HG03097 (cell line): Measurements from ENCODE around the gene RUNDC1.
"Not testable (repeated sequence)": the region's sequence is repeated elsewhere in the genome, so short reads cannot be mapped to it uniquely, and the experiment has no call there.

ENCODE experiments used
- ATAC-seq: cut with Tn5 transposase; IDR thresholded peaks from one replicate; pipeline ENCODE4 v1.9.1; 2021; ENCODE audit not compliant: unreplicated experiment, low FRiP score

Gene RUNDC1

DNA sequence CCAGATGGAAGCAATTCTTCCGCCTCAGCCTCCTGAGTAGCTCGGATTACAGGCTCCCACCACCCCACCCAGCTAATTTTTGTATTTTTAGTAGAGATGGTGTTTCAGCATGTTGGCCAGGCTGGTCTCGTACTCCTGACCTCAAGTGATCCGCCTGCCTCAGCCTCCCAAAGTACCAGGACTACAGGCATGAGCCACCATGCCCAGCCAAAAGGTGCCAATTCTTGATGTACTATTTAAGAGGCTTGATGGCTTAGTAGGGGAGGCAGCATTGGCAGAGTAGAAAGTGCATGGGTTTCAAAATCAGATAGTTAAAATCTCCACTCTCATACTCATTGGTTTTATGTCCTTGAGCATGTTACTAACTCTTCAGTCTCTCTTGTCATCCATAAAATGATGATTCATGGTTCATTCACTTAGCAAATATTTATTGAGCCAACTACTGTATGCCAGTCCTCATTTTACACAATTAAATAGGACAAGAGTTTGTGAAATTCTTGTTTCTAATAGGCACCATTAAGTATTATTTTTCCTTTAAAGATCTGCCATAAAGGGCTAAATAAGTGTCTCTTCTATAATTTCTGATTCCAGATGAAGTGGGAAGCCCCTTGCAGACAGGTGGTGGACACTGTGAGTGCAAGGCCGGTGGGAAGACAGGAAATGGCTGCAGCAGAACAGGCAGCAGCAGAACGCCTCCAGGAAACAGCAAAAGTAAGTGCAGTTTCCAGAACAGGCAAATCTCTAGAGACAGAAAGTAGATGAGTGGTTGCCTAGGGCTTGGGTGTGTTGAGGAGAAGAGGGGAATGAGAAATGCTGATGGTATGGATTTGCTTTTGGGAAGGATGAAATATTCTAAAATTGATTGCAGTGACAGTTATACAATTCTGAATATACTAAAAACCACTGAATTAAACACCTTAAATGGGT, 9.6 kb downstream of the RUNDC1 start:
- no peak for ATAC-seq

DNA sequence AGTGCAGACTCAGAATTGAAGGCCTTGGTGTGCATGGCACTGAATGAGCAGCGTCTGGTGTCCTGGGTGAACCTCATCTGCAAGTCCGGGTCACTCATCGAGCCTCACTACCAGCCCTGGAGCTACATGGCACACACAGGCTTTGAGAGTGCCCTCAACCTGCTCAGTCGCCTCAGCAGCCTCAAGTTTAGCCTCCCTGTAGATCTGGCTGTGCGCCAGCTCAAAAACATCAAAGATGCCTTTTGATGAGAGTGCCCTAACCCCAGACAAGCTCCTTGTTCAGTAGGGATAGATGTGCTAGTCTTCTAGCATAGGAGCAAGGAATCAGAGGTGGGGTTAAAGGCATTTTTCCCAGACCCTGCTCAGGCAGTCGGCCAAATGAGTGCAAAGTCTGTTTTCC, 11.1 kb downstream of the RUNDC1 start:
- ATAC-seq: no peak

DNA sequence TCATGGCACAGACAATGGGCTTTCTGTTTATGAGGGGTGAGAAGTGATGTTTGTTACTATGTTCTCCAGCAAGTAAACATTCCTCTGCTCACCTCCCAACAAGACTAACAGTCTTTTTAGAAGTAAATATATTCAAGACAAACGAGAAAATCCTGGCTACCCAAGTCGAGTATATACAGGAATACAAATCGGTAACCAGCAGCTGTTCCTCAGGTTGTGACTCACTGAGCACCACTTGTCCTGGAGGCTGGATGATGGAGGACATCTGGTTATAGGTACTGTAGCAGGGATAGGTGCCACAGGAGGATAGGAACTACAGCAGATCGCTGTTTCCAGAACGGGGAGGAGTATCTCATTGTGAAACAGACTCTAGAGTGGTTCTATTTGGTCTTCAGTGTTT, 12.5 kb downstream of the RUNDC1 start:
- ATAC-seq: no peak

DNA sequence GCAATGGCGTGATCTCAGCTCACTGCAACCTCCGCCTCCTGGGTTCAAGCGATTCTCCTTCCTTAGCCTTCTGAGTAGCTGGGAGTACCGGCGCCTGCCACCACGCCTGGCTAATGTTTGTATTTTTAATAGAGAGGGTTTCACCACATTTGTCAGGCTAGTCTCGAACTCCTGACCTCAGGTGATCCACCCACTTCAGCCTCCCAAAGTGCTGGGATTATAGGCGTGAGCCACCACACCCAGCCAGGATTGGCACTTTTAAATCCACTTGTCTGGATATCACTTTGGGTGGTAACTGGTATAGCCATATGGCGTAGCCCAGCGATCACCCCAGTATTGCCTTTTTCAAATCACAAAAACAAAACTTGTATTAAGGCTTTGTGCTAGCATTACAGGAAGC, 13.5 kb downstream of the RUNDC1 start:
- ATAC-seq: not testable (repeated sequence)

DNA sequence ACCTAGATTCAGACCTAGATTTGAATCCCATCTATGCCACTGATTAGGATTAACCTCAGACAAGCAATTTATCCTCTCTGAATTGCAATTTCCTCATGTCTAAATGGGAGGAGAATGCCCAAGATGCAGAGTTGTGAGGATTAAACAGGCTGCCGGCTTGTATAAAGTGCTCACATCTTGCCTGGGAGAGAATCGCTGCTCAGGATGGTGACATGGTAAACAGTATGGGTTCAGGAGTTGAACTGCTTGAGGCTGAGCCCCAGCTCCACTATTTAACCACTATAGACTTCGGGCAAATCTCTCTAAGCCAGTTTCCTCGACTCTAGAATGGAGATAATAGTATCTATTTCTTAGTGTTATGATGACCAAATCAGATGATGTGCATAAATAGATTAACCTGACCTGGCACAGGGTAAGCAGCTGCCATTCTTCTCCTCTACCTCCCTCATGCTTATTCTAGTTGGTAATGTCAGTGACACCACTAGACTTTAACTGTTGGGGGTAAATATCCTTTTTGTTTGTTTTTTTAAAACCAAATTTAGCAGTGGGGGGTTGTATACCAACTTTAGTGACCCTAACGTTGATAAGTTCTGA, 17.1 kb downstream of the RUNDC1 start:
- no peak for ATAC-seq

DNA sequence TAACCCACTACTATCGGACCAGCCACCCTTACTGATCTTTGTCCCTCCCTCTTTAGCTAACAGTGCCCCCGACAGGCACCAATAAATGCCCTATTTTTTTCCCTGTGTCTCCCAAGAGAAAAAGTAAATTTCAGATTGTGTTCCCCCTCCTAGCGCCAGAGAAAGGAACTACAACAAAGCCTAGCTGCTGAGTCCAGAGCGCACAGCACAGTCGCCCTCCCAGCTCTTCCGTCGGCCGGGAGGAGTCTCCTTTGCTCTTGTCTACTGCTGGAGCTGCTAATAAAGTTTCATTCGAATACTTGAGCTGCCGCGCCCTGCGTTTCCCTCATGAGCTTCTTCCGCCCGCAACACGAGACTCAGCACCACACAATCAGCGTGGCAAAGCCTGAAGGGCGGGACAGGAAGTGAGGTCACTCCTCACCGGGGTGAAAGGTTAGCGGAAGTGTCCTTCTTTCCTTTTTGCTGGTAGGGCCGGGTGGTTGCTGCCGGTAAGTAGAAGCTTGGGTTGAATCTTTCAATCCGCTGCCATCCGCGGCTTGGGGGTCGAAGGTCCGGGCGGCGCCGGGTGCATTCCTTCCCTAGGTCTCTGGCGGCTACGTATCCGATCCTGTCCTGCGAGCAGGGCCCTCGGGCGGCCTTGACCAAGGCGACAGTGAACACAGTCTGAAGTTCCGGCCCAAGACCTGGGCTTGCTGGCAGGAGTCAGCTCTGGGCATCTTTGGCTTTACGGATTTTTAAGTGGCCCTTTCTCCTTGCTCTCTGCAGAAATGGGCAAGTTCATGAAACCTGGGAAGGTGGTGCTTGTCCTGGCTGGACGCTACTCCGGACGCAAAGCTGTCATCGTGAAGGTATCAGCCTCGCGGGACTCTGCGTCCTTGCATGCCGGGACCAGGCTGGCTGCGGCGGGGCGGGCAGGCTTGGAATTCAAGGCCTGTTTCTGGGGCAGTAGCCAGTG, 17.9 kb downstream of the RUNDC1 start, which contains the start of gene RPL27:
Gene RPL27, plus strand, starts transcription at position 436 of the 955 bp plus-strand sequence. Its CDS starts 332 bp downstream, at position 768.
- ATAC-seq: peak; percentile 90

DNA sequence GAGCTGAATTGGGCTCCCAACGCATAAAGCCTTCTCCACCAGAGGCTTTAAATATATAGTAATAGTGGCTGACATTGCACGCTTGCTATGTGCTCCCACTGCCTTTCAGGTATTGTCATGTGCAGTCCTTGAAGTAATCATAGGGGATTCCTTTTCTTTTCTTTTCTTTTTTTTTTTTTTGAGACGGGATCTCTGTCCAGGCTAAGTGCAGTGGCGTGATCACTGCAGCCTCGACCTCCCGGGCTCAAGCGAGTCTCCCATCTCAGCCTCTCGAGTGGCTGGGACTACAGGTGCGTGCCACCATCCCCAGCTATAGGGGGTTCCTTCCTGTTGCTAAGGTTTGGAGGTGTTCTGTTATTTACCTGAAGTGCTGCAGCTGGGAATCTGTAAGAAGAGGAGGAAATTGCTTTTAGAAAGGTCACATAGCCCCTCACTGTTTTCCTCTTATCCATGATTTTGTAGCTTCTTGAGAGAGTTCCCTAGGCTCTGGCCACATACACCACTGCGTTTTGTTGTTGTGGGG, 18.7 kb downstream of the RUNDC1 start:
- ATAC-seq: no peak

DNA sequence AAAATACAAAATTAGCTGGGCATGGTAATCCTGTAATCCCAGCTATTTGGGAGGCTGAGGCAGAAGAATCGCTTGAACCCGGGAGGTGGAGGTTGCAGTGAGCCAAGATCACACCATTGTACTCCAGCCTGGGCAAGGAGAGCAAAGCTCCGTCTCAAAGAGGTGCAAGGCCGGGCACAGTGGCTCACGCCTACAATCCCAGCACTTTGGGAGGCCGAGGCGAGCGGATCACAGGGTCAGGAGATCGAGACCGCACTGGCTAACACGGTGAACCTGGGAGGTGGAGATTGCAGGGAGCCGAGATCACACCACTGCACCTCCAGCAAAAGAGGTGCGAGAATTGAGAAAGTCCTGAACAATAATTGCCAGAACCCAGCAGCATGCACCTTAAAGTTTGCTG, 20.5 kb downstream of the RUNDC1 start:
- not testable (repeated sequence) for ATAC-seq

DNA sequence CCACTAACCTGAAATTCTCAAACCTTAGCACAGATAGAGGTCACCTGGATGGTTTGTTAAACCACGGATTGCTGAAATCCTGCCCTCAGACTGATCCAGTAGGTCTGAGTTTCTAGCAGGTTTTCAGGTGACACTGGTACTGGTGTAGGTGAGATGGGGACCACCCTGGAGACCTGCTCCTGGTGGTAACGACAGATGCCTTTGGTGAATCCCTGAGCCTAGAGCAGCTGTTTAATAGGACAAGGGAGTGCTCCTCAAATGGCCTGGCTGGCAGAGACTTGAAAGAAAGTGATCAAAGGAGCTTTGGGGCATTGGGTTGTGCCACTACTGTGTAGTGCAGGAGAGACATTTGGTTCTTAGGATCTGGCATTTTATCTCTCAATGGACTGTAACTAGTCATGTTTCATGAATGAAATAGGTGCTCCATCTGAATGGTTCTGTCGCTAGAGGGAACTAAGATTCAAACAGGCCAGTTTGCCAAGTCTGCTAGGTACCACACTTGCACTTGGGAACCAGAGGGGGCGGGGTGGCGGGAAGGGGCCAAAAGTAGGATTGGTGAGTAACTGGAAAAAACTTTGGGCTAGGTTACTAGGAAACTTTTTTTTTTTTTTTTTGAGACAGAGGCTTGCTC, 23.3 kb downstream of the RUNDC1 start:
- ATAC-seq: no peak

DNA sequence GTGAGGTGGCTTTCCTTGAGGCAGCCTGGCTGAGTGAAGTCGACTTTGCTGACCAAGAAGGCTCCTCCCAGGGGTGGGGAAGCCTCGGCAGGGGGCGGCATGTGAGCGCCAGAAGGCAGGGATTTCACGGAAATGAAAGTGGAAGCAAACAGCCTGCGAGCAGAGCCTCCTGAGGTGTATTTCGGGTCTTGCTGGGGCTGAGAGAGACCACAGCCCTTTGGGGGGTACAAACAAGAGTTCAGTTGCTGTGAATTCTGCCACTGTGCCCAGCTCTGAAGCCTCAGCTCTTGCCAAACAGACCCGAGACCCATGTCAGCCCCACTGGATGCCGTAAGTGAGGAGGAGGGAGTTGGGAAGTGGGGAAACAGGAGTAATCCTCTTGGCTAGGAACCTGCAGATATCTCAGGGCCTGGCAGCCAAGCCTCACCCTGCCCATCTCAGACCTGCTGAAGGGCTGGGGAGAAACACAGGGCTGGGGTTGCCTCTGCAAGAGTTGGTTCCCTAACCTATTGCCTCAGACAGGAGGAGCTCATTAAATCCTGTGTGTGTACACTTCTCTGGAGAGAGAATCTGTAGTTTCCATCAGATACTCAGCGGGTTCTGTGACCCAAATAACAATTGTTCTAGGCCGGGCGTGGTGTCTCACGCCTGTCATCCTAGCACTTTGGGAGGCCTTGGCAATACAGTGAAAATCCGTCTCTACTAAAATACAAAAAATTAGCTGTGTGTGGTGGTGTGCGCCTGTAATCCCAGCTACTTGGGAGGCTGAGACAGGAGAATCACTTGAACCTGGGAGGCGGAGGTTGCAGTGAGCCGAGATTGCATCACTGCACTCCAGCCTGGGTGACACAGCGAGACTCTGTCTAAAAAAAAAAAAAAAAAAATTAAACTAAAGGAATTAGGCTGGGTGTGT, 26.5 kb downstream of the RUNDC1 start, which contains the start of gene IFI35:
Gene IFI35, plus strand, starts transcription at position 146 of the 913 bp plus-strand sequence. Its CDS starts 164 bp downstream, at position 310.
- ATAC-seq: no peak

DNA sequence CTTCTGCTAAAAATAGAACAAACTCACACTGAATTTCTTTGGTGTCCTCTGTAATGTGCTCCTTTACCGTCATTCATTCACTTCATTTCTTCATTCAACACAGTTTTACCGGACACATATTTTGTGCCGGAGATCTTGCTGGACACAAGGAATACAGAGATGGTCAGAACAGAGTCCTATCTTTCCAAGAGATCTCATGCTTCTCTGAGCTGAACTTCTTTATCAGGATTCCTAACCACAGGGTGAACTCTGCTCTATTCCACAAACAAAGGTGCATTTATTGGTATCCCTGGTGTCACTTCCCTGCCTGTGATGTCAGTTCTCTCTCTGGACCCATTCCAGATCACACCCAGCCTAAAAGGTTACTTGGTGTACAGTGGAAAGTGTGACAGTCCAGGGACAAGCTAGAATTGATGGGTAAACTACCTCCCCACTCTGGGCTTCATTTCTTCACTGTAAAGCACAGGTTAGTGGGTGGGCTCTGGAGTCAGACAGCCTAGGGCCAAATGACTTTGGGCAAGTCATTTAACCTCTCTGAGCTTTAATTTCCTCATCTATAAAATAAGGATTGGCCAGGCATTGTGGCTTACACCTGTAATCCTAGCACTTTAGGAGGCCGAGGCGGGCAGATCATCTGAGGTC, 30.4 kb downstream of the RUNDC1 start:
- ATAC-seq: no peak

DNA sequence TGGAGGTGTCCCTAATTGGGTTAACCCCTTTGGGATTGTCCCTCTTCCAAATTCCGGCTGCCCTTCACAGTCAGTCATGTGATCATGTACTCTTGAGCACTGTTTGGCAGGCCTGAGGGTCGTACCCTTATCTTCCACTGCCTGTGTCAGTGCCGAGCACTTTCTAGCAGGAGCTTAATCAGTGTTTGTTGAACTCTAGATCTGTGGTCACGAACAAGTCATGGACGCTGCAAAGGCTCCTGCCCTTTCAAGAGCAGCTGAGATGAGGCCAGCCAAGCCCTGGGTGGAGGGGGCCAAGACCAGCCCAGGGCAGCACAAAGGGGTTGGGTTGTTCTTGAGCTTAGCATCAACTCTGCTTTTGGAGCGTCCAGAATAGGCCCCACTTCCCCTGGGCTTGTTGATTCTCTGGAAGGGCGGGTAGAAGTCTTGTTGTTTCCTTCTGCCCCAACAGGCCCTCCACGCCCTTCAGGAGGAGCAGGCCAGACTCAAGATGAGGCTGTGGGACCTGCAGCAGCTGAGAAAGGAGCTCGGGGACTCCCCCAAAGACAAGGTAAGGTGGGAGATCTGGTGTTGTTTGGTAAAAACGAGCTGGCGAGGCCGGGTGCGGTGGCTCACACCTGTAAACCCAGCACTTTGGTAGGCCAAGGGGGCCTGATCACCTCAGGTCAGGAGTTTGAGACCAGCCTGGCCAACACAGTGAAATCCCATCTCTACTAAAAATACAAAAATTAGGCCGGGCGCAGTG, 31.5 kb downstream of the RUNDC1 start:
- ATAC-seq: no peak

DNA sequence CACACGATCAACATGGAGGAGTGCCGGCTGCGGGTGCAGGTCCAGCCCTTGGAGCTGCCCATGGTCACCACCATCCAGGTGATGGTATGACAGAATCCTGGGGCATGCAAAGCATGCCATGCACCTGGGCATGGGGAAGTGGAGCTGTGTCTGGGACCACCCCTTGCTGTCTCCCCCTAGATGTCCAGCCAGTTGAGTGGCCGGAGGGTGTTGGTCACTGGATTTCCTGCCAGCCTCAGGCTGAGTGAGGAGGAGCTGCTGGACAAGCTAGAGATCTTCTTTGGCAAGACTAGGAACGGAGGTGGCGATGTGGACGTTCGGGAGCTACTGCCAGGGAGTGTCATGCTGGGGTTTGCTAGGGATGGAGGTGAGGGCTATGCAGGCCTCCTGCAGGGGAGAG, 32.9 kb downstream of the RUNDC1 start:
- ATAC-seq: no peak

DNA sequence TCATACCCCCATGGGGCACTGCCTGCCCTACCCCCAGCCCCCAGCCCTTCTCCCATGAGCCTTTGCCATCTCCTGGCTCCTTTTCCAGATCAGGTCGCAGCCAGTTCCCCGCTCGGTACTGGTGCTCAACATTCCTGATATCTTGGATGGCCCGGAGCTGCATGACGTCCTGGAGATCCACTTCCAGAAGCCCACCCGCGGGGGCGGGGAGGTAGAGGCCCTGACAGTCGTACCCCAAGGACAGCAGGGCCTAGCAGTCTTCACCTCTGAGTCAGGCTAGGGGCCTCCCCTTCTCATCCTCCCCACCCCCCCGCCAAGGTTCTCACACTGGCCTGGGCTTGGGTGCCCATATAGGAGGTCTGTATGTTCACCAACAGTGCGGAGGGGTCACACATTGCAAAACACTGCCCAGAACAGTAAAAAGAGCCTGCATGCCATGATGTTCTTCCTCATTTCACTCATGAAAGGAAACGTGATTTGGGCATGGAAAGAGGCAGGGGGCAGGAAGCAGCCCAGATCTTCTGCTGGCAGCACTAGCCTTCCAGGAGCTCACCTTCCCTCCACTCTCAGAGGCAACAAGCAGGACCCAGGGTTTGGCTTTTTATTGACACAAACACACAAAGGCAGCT, 33.8 kb downstream of the RUNDC1 start:
- no peak for ATAC-seq

DNA sequence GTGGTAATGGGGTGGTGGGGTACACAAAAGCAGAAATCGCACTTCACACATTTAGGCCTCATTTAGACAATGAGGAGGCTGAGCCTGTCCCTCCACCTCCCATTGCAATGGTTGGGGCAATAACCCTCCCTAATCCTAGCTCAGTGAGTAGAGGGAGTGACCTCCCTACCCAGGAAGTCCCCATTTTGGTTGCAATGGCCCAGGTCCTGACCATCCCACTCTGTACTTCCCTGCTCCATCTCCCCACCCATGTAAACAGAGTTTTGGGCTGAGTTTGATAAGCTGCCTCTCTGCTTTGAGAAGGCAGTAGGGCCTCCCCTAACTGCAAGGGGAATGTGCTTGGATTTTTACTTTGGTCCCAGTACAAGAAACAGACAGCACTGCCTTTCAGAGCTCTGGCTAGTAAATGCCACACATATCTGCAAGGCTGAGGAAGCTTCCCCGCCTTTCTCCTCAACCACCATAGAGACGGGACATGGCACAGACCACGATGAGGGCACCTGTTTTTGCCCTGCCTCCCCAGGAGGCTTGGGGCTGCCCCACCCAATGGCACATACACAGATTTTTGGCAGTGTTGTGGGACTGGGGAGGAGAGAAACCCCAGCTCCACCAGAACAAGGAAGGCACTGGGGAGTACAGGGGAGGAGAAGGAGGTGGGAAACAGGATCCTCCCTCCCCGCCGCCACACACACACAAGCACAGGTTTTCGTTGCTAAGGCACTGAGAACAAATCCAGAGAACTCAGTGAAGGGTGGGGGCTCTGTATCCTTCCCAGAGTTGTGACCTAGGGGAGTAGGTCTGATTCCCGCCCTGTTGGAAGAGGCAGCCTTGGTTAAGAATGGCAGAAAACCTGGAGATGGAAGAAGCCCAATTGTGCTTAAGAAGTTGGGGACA, 34.5 kb downstream of the RUNDC1 start:
- no peak for ATAC-seq

DNA sequence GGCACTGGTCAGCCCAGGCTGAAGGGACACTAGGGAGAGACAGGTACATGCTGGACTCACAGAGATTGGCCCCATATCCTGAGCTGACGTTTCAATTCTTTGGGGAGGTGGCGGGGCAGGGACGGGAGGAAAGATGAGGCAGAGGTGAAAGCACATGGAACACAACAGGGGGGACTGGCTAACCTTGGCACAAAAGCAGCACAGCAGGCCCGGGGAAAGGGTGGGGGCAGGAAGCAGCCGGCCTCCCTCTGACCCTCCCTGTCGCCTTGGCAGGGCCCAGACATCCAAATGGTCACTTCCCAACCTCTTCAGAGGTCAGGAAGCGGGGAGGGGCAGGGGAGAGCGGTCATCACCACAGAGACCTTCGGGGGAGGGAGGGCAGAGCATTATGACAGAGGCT, 35.2 kb downstream of the RUNDC1 start:
- no peak for ATAC-seq
